ENCODE data around the gene DENND1A. TPM values are rescaled to one million over a fixed set of nuclear protein-coding genes. Genes with fewer than 3 reads are reported as not detected.

Gene DENND1A
- total and polyA plus RNA-seq, 2 experiments from 2014 or later = 13.1 to 14.5 TPM

DNA sequence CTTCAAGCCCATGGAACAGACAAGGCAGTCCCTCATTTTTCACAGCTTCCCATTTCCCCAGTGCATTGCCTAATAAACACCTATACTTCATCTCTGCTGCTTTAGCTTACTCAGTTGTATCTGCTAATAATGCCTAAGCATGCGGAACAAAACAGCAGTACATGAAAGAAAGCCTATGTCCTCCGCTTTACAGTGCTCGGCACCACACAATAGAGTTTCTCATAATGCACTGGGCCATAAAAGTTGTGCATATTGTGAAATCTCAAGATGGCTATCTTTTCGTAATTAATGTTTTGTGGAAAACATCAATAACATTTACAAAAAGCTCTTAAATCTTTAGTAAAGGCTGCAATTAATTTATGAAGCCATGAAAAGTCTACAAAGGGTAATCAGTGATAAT is 69.3 kb downstream of the DENND1A start:
- no peak overlapping the region for H3K4me3 ChIP-seq
- H3K27ac ChIP-seq = no peak overlapping the region
- H3K27me3 ChIP-seq = no peaks in the 10 kb centered on the region
- TF ChIP-seq, protein P1, sequence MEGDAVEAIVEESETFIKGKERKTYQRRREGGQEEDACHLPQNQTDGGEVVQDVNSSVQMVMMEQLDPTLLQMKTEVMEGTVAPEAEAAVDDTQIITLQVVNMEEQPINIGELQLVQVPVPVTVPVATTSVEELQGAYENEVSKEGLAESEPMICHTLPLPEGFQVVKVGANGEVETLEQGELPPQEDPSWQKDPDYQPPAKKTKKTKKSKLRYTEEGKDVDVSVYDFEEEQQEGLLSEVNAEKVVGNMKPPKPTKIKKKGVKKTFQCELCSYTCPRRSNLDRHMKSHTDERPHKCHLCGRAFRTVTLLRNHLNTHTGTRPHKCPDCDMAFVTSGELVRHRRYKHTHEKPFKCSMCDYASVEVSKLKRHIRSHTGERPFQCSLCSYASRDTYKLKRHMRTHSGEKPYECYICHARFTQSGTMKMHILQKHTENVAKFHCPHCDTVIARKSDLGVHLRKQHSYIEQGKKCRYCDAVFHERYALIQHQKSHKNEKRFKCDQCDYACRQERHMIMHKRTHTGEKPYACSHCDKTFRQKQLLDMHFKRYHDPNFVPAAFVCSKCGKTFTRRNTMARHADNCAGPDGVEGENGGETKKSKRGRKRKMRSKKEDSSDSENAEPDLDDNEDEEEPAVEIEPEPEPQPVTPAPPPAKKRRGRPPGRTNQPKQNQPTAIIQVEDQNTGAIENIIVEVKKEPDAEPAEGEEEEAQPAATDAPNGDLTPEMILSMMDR (IDR thresholded peaks at IDR 0.05; ENCODE audit: low read depth, low read length) = no peak
- H3K4me1 ChIP-seq (ENCODE audit: low read depth) = peaks cover 27% of the 10 kb centered on the region
- no peaks in the 10 kb centered on the region for H3K36me3 ChIP-seq
- no peaks in the 10 kb centered on the region for H3K9me3 ChIP-seq (ENCODE audit: low read depth)
- DNase-seq (ENCODE audit: low read depth in 1 of 2, low spot score in 1 of 2) = no peak

DNA sequence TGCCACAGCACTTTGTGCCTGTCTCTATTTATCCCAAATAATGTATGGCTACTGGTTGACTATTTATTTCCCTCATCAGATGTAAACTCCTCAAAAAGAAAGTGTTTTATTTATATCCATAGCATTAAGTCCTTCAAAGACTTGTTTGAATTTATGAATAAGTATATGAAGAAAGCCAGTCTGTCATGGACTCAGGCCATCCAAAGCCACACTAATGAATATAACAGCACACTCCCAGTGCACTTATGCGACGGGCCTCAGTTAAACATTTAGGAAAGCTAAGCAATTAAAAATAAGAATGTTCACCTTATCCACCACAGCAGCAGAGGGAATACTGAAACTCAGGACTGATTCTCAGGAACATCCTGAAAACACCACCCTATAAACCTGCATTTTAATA is 77.5 kb downstream of the DENND1A start:
- TF ChIP-seq, protein P1 (IDR thresholded peaks at IDR 0.05; ENCODE audit: low read depth, low read length) = no peak
- Histone ChIP-seq H3K4me3 (no peak overlapping the region), H3K36me3 (no peaks in the 10 kb centered on the region), H3K9me3 (ENCODE audit: low read depth) (no peaks in the 10 kb centered on the region), H3K27me3 (no peaks in the 10 kb centered on the region), H3K27ac (no peak overlapping the region), H3K4me1 (ENCODE audit: low read depth) (no peaks in the 10 kb centered on the region)
- no peak for DNase-seq (ENCODE audit: low read depth in 1 of 2, low spot score in 1 of 2)

DNA sequence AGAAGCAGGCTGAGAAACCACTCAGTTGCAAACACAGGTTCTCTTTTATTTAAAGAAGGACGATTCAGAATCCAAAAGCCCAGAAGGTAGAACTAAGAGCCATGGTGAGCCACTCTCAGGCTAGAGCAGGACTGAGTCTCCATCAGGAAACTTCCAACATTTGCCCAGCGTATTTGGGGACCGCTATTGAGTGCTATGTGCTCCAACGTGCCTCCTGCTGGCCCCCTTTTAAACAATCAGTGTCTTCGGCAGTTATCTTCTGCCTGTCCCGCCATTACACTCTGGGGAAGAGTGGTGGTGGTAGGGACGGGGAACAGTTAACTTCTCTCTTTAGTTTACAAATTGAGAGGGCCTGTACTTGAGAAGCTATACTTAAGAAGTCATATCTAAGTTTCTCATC is 78.1 kb downstream of the DENND1A start:
- no peak overlapping the region for H3K4me3 ChIP-seq
- no peaks in the 10 kb centered on the region for H3K27me3 ChIP-seq
- no peaks in the 10 kb centered on the region for H3K4me1 ChIP-seq (ENCODE audit: low read depth)
- no peaks in the 10 kb centered on the region for H3K9me3 ChIP-seq (ENCODE audit: low read depth)
- no peak for DNase-seq (ENCODE audit: low read depth in 1 of 2, low spot score in 1 of 2)
- TF ChIP-seq, protein P1 (IDR thresholded peaks at IDR 0.05; ENCODE audit: low read depth, low read length) = no peak
- H3K36me3 ChIP-seq = no peaks in the 10 kb centered on the region
- no peak overlapping the region for H3K27ac ChIP-seq

DNA sequence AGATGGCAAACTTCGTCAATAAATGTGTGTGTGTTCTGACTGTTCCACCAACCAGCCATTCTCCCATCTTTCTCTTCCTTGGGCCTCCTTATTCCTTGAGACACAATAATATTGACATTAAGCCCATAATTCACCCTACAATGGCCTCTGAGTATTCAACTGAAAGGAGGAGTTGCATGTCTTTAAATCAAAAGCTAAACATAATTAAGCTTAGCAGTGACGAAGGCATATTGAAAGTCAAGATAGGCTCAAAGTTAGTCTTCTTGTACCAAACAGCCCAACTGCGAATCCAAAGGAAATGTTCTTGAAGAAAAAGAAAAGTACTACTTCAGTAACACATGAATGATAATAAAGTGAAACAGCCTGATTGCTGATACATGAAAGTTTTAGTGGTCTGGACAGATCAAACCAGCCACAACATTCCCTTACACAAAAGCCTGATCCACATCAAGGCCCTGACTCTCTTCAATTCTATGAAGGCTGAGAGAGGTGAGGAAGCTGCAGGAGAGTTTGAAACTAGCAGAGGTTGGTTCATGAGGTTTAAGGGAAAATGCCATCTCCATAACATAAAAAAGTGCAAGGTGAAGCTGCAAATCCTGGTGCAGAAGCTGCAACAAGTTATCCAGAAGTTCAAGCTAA is 81.4 kb downstream of the DENND1A start:
- TF ChIP-seq, protein P1 (IDR thresholded peaks at IDR 0.05; ENCODE audit: low read depth, low read length) = no peak
- H3K27me3 ChIP-seq = no peaks in the 10 kb centered on the region
- no peak for DNase-seq (ENCODE audit: low read depth in 1 of 2, low spot score in 1 of 2)
- H3K4me1 ChIP-seq (ENCODE audit: low read depth) = no peaks in the 10 kb centered on the region
- H3K27ac ChIP-seq = no peak overlapping the region
- H3K9me3 ChIP-seq (ENCODE audit: low read depth) = no peaks in the 10 kb centered on the region
- H3K36me3 ChIP-seq = peaks cover under 1% of the 10 kb centered on the region
- no peak overlapping the region for H3K4me3 ChIP-seq

DNA sequence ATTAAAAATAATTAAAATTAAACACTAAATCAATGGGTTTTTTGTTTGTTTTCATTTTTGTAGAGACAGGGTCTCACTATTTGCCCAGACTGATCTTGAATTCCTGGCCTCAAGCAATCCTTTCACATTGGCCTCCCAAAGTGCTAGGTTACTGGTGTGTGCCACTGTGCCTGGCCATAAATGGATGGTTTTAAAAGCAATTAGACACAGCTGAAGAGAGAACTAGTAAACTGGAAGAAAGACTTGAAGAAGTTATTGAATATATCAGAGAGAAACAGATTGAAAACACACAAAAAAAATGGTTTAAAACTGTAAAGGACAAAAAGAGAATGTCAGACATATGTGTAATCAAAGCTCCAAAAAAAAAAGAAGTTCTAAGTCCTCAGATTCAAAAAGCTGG is 83.0 kb downstream of the DENND1A start:
- TF ChIP-seq, protein P1 (IDR thresholded peaks at IDR 0.05; ENCODE audit: low read depth, low read length) = no peak
- no peak overlapping the region for H3K4me3 ChIP-seq
- no peak overlapping the region for H3K27ac ChIP-seq
- peaks cover 4% of the 10 kb centered on the region for H3K36me3 ChIP-seq
- no peaks in the 10 kb centered on the region for H3K27me3 ChIP-seq
- no peaks in the 10 kb centered on the region for H3K9me3 ChIP-seq (ENCODE audit: low read depth)
- no peaks in the 10 kb centered on the region for H3K4me1 ChIP-seq (ENCODE audit: low read depth)
- DNase-seq (ENCODE audit: low read depth in 1 of 2, low spot score in 1 of 2) = no peak
